SIG-M5 treated with dmso at 0.1 percent for 504 hours (cell line): ENCODE data around the gene TEKT5.
"Not testable (repeated sequence)": the region's sequence is repeated elsewhere in the genome, so short reads cannot be mapped to it uniquely, and the experiment has no call there.

Experiments
- DNase-seq: peaks from one replicate; lab custom pipeline; 2025; ENCODE audit not compliant: unreplicated experiment; lab: John Stamatoyannopoulos, UW

Gene TEKT5

DNA sequence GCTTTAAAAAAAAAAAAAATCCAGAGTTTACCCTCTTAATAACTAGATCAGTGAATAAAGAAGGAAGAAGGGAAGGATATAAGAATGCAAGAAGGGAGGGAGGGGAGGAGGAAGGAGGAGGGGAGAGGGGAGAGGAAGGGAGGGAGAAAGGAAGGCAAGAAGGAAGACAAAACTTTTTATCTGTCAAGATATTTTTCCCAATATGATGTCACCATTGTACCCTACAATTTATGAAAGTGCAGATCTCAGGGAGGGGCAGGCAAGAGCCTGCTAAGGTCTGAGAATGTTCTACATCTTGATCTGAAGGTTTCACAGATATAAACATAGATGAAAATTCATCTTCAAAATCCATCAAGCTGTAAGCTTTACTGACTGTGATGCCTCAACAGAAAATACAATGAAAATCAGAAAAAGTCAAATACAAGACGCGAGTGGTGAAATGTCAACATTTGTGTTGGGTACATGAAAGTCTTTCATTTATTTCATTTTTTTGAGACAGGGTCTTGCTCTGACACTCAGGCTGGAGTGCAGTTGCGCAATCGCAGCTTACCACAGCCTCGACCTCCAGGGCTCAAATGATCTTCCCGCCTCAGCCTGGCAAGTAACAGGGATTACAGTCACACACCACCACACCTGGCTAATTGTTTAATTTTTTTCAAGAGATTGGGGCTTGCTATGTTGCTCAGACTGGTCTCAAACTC lies 57.2 kb downstream of the TEKT5 start:
- no peak for DNase-seq

DNA sequence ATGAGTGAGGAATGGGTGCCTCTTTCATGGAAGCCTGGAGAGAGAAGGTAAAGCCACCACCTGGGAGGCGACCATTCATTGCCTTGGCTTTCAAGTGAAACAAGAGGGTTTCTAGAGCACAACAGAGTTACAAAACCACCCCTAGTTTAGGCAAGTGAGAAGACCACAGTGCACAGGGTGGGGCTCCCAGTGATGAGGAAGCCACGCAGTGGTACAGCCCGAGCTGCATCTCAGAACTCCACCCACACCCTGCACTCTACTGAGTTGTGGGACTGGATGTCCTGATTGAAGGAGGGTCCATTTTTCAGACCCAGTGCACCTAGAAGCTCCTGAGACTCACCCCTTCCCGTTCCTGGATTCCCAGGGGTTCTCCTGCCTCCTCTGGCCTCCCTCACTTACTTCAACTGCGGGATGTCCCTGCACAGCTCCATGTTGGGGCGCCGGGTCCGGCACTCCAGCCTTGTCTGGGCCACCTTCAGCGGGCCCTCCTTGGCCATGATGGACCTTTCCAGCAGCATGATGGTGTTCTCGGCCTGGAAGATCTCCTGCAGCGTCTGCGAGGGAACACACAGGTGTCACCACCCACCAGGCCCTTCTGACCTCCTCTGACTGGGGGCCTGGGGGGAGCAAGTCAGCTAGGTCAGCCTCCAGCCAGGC lies 59.2 kb downstream of the TEKT5 start:
- peak; percentile 20 for DNase-seq

- not testable (repeated sequence) for DNase-seq
These were observed 61.3 kb downstream of the TEKT5 start for GRCh38 chr16:10633429-10633828.

- no peak for DNase-seq
These were observed 62.8 kb downstream of the TEKT5 start for GRCh38 chr16:10631886-10632285.

DNA sequence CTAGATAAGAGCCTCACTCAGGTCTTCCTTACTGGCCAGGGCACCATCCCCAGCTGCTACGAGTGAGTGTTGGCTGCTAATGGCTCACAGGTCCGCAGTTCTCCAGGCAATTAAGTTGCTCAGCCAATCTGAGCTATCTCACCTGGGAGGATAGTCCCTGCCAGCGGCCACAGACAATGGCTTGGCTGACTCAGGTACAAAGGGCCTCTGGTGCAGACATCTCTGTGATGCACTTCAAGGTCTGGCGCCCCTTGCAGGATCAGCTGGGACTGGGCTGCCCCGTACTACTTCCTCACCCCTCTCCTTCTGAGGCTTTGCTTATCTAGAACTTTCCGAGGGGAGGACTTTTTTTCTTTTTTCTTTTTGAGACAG lies 65.2 kb downstream of the TEKT5 start:
- DNase-seq: no peak

- peak; percentile 67 for DNase-seq
These were observed 69.0 kb downstream of the TEKT5 start for GRCh38 chr16:10625595-10626357.

- DNase-seq: no peak
These were observed 70.2 kb downstream of the TEKT5 start for GRCh38 chr16:10624527-10624926.

DNA sequence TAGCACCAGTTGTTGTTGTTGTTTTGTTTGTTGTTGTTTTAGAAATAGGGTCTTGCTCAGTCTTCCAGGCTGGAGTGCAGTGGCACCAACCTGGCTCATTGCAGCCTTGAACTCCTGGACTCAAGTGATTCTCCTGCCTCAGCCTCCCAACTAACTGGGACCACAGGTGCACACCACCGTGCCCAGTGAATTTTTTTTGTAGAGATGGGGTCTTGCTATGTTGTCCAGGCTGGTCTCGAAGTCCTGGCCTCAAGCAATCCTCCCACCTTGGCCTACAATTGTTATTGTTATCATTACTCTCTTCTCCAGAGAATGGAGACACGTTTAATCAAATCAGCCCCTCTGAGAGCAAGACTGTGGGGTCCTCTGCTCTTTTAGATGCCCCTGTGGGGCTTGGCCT lies 71.7 kb downstream of the TEKT5 start:
- DNase-seq: no peak

DNA sequence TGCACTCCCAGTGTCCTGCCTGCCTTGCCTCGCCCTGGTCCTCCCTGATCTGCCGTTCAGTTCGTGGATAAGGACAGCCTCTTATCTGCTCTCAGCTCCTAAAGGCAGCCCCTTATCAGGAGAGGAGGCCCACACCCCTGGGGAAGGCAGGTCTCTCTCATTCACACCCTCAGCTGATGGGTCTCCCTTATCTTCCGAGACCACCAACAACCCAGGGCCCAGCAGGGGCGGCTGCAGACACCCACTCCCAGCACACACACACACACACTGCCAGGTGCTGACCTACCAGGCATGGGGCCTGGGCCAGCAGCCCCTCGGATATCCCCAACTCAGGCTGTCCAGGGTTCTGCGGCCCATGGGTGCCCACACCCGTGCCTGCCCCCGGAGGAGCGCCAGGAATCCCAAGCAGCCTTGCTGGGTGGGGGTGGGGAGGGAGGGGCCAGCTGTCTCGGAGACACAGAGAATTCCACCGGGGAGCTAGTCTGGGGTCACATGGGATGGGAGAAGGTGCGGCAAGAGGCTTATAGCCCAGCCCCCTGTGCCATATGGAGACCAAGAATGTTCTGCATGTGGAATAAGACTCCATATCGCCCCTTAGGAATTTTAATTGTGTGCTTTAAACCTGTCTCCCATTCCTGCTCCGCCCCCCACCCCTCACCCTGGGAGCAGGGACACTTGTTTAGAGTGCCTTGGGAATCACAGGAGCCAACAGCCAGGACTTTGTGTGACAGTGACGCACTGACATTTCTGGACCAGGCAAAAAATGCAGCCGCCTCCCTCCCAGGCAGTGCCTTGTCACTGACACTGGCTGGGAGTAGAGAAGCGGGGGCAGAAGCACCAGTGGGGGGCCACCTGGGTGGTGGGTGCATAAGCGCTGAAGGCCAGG lies 72.5 kb downstream of the TEKT5 start:
- DNase-seq: no peak

- DNase-seq: not testable (repeated sequence)
These were observed 73.3 kb downstream of the TEKT5 start for GRCh38 chr16:10621216-10621949.

DNA sequence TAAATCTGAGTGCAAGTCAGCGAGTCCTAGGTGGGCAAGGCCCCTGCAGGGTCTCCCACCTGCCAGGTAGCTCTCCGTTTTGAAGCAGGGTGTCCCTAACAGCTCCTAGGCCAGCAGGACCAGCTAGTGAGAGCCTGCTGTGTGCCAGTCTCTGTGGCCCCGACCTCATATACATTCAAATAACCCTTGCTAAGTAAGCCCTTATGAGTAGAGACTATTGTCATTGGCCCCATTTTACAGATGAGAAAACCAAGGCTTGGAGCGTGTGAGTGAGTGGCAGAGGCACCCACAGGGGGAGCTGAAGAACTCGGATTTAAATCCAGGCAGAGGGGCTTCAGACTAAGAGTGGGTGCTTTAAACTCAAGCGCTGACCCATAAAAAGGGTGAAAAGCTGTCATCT lies 74.6 kb downstream of the TEKT5 start:
- DNase-seq: no peak

- no peak for DNase-seq
These were observed 75.4 kb downstream of the TEKT5 start for GRCh38 chr16:10619271-10619849.

- no peak for DNase-seq
These were observed 76.0 kb downstream of the TEKT5 start for GRCh38 chr16:10618710-10619209.

DNA sequence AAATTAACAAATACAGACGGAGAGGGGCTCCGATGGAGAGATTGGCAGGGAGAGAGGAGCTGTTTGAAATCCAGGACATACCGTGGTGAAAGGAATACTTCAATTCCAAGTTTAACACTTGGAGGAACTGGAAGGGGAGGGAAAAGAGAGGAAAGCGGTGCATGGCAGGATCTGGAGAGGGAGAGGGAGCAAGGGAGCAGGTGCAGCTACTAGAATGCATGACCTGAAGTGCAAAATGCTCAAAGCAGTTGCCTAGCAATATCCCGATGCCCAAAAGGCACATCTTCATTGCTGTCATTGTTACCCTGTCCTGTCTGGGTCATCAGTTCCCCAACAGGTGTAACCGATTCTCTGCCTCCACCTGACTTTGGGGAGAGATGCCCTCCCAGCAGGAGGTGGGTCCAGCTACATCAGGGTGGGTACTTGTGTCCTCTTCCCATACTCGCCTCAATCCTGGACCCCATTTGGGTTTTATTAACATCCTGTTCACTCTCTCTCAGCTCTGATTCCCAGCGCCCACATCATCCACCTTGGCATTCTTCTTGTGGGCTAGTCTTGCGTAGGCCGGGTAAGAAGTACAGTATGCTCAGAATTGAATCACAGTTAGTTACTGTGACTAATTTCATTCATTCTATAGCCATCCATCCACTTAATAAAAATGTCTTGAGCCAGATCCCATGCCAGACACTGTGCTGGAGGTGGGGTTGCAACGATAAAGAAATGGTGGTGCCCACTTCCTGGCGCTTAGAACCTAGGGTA lies 76.9 kb downstream of the TEKT5 start:
- no peak for DNase-seq

- DNase-seq: peak; percentile 62
These were observed 77.7 kb downstream of the TEKT5 start for GRCh38 chr16:10616756-10617640.

- DNase-seq: no peak
These were observed 78.3 kb downstream of the TEKT5 start for GRCh38 chr16:10616419-10616755.

GRCh38 chr16:10614685-10615084 lies 80.0 kb downstream of the TEKT5 start:
- DNase-seq: no peak

- peak; percentile 25 for DNase-seq
These were observed 80.8 kb downstream of the TEKT5 start for GRCh38 chr16:10613785-10614485.
